HEK293T (cell line): ENCODE measurements around the gene RAD51D.

Experiments
- ARNT ChIP-seq: fragments of 450-650 bp; IDR thresholded peaks from 2 replicates; pipeline ENCODE4 v1.6.1; 2017; ENCODE audit warnings: mild to moderate bottlenecking
- BHLHE40 ChIP-seq: fragments of 450-650 bp; IDR thresholded peaks from 2 replicates; pipeline ENCODE4 v1.6.1; 2016; ENCODE audit warnings: mild to moderate bottlenecking, moderate library complexity, borderline replicate concordance
- CTBP1 ChIP-seq: fragments of 450-650 bp; IDR thresholded peaks from 2 replicates; pipeline ENCODE4 v1.6.1; 2016; ENCODE audit warnings: borderline replicate concordance
- ELF4 ChIP-seq: fragments of 450-650 bp; IDR thresholded peaks from 2 replicates; pipeline ENCODE4 v1.6.1; 2017; ENCODE audit warnings: antibody characterized with exemption
- FOXA1 ChIP-seq: fragments of 450-650 bp; IDR thresholded peaks from 2 replicates; pipeline ENCODE4 v1.6.1; 2016; ENCODE audit warnings: mild to moderate bottlenecking
- FOXK2 ChIP-seq: fragments of 450-650 bp; IDR thresholded peaks from 2 replicates; pipeline ENCODE4 v1.6.1; 2016; ENCODE audit warnings: mild to moderate bottlenecking
- FOXM1 ChIP-seq: fragments of 450-650 bp; IDR thresholded peaks from 2 replicates; pipeline ENCODE4 v1.6.1; 2017; ENCODE audit warnings: mild to moderate bottlenecking, borderline replicate concordance
- HDGF ChIP-seq: fragments of 450-650 bp; IDR thresholded peaks from 2 replicates; pipeline ENCODE4 v1.6.1; 2017; ENCODE audit warnings: antibody characterized with exemption, borderline replicate concordance
- L3MBTL2 ChIP-seq: fragments of 450-650 bp; conservative IDR thresholded peaks from 2 replicates; pipeline ENCODE4 v1.6.1; 2016; ENCODE audit warnings: mild to moderate bottlenecking
- LEF1 ChIP-seq: fragments of 450-650 bp; IDR thresholded peaks from 2 replicates; pipeline ENCODE4 v1.6.1; 2017; ENCODE audit warnings: mild to moderate bottlenecking, borderline replicate concordance
- PKNOX1 ChIP-seq: fragments of 450-650 bp; IDR thresholded peaks from 2 replicates; pipeline ENCODE4 v1.6.1; 2016
- SP1 ChIP-seq: fragments of 450-650 bp; IDR thresholded peaks from 2 replicates; pipeline ENCODE4 v1.6.1; 2017
- SUZ12 ChIP-seq: fragments of 450-650 bp; IDR thresholded peaks from 2 replicates; pipeline ENCODE4 v1.6.1; 2016; ENCODE audit warnings: mild to moderate bottlenecking
- TARDBP ChIP-seq: fragments of 450-650 bp; IDR thresholded peaks from 2 replicates; pipeline ENCODE4 v1.6.1; 2016

DNA sequence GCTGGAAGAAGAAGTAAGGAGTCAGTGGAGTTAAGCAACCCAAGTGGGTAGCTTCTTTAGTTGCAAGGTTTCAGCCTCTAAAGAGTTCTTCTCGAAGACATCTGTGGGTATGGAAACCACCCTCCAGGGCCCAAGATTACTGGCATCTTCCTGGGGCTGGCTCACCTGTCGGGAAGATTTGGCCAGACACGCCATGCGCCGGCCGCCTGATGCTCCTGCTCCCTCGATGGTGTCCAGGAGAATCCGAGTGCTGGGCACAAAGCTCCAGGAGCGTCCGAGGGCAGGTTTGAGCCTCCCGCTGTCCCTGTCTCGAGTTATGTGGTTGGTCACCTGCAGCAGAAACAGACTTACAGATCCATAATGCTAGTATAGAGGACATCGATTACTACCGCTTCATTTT lies 18.6 kb downstream of the RAD51D start:
- TF ChIP-seq ELF4 (no peak), TARDBP (no peak), CTBP1 (no peak), FOXK2 (no peak), SP1 (no peak), SUZ12 (no peak), LEF1 (no peak), PKNOX1 (no peak), FOXA1 (no peak), HDGF (no peak), L3MBTL2 (no peak), BHLHE40 (no peak), ARNT (no peak), FOXM1 (no peak)
